Upper lobe of left lung (tissue), 6 donors: ENCODE measurements around the gene DENND4C. TPM values are rescaled to one million over a fixed set of nuclear protein-coding genes. Genes with fewer than 3 reads are reported as not detected.

Experiments
- ATAC-seq, 2 donors: fragments of 200-7000 bp; cut with Tn5 transposase; one replicate each; pipeline ENCODE4 v1.9.1; 2022; ENCODE audit warnings: mild to moderate bottlenecking in 2 of 2, moderate library complexity in 2 of 2; ENCODE audit not compliant: low FRiP score in 2 of 2
- DNase-seq, 2 donors: peaks; one replicate each; pipeline ENCODE4 v3.0.0-alpha.2; 2019 to 2020
- H3K27ac ChIP-seq, 4 donors: fragments of 200-600 bp; sonication (generic); one replicate each; pipeline ENCODE4 v1.5.1; 2016 to 2019
- H3K27me3 ChIP-seq, 4 donors: fragments of 200-600 bp; sonication (generic); one replicate each; pipeline ENCODE4 v1.5.1; 2017 to 2019
- H3K36me3 ChIP-seq, 4 donors: fragments of 200-600 bp; sonication (generic); one replicate each; pipeline ENCODE4 v1.5.1; 2016 to 2019
- H3K4me1 ChIP-seq, 4 donors: fragments of 200-600 bp; sonication (generic); one replicate each; pipeline ENCODE4 v1.5.1; 2018 to 2019
- H3K4me3 ChIP-seq, 4 donors: fragments of 200-600 bp; sonication (generic); one replicate each; pipeline ENCODE4 v1.5.1; 2017 to 2019; ENCODE audit warnings: mild to moderate bottlenecking in 2 of 4, moderate library complexity in 1 of 4
- H3K9me3 ChIP-seq, 4 donors: fragments of 200-600 bp; sonication (generic); one replicate each; pipeline ENCODE4 v1.5.1; 2018 to 2019
- CTCF ChIP-seq, 6 experiments: fragments of 450-650 bp in 4 of 6; fragments of 200-600 bp in 2 of 6; sonication (generic) in 2 of 6; IDR thresholded peaks; one replicate each; pipeline ENCODE4 v1.5.1; 2016 to 2019; ENCODE audit warnings: antibody characterized with exemption in 6 of 6
- EP300 ChIP-seq, 4 donors: sonication (generic); formaldehyde crosslinking; IDR thresholded peaks; one replicate each; pipeline ENCODE4 v1.5.1; 2017; ENCODE audit warnings: antibody characterized with exemption in 4 of 4, control low read depth in 2 of 4
- POLR2A ChIP-seq, 4 donors: fragments of 450-650 bp; IDR thresholded peaks; one replicate each; pipeline ENCODE4 v1.5.1; 2016 to 2017; ENCODE audit warnings: antibody characterized with exemption in 4 of 4, mild to moderate bottlenecking in 2 of 4
- POLR2AphosphoS5 ChIP-seq, 2 donors: sonication (generic); formaldehyde crosslinking; IDR thresholded peaks; one replicate each; pipeline ENCODE4 v1.5.1; 2017; ENCODE audit warnings: antibody characterized with exemption in 2 of 2
- WGBS, 2 donors: methylation state at CpG; one replicate each; pipeline ENCODE4 v1.1.5; 2017 to 2018; 5-methylcytosine and 5-hydroxymethylcytosine counted together
- total RNA-seq, 6 donors: library from RNA; depleted of rRNA in 4 of 6; stranded (reverse); fragments of >200 nt in 4 of 6; gene quantifications; one replicate each; pipeline versions ENCODE4 v1.1.0 to v1.2.1, GENCODE V29; 2016 to 2021
- donor health status: DM: no; HTN: no; CAD: no; lungs with moderate emphysema.
- donor health status: DM: no; HTN: yes; CAD: no; lungs with severe emphysema.

DENND4C gene
- total RNA-seq, 6 donors from 2014 or later: 66.1 to 181 (median 108) TPM

GRCh38 chr9:19199012-19199411 is 31.5 kb upstream of the DENND4C start:
- no peak for TF ChIP-seq CTCF (IDR thresholded peaks at IDR 0.05)
- no peak for TF ChIP-seq POLR2AphosphoS5 (IDR thresholded peaks at IDR 0.05)
- TF ChIP-seq POLR2A (IDR thresholded peaks at IDR 0.05): no peak
- TF ChIP-seq EP300 (IDR thresholded peaks at IDR 0.05): no peak
- no peak for ATAC-seq
- no peaks in the 10 kb centered on the region for H3K9me3 ChIP-seq
- H3K4me3 ChIP-seq: no peak overlapping the region
- H3K27ac ChIP-seq: peak overlapping the region in 1 of 4 donors; percentile 3
- WGBS, 2 donors: 90 to 91% methylated on average over 2 of the region's 2 CpGs
- no peaks in the 10 kb centered on the region for H3K36me3 ChIP-seq
- peaks cover 0 to 5% (median 1%) of the 10 kb centered on the region in 4 donors for H3K4me1 ChIP-seq
- no peak for DNase-seq
- H3K27me3 ChIP-seq: no peaks in the 10 kb centered on the region

DNA sequence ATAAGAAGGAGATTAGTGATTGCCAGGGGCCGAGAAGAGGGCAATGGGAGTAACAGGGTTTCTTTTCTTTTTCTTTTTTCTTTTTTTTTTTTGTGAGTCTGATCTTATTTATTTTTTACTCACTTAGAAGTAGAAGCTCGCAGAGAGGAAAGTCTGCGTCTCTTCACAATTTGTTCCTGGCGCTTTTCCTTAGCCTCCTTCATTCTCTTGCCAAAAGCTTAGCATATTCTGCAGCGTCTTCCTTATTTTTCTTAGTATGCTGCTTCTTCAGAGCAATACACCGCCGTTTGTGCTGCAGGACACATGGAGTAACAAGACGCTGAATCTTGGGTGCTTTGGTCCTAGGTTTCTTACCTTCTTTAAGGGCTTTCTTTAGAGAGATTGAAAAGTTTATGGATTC is 30.3 kb upstream of the DENND4C start:
- H3K27ac ChIP-seq: no peak overlapping the region

DNA sequence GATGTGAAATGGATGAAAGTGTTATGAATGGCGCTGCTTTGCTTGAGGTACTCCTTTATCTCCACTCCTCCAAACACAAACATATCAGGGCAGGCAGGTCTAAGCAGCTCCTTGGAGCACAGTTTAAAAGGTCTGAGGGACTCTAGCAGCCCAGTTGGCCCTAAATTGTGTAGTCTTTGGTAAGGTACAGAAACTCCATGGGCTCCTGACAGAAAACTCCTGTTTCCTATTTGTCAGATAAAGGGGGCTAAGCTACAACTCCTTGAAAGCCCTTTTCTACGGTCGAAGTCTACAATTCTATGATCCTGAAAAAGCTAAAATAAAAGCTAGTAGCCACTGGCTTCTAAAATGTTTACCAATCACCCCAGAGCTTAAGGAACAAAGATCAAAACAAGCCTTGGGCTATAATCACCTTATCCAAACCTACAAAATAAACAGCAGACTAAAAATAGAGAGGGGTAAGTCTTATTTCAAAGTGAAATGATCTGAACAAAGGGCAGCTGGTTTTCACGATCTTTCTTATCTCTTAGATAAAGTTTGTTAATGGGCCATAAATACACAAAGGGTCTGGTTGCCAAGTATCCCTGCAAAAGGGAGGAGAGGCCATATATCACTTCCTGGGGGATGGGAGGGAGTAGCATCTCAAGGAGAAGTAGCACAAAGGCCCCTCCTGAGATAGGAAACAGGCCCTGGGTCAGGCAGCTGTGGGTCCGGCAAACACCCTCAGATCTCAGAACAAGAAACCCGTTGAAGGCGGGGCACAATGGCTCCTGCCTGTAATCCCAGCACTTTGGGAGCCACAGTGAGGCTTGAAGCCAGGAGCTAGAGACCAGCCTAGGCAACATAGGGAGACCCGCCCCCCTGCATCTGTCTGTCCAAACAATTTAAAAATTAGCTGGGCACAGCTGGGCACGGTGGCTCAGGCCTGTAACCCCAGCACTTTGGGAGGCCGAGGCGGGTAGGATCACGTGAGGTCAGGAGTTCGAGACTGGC is 28.3 kb upstream of the DENND4C start:
- no peak for ATAC-seq
- DNase-seq: no peak
- WGBS, 2 donors: 71 to 73% methylated on average over 13 of the region's 13 CpGs

More for the DNA sequence above, 30.3 kb upstream of the DENND4C start:
- Histone ChIP-seq H3K4me3 (no peak overlapping the region), H3K27me3 (no peaks in the 10 kb centered on the region), H3K36me3 (no peaks in the 10 kb centered on the region), H3K9me3 (no peaks in the 10 kb centered on the region), H3K4me1 (peaks cover 0 to 5% (median 1%) of the 10 kb centered on the region in 4 donors)
- WGBS, 2 donors: 57 to 89% methylated on average over 7 to 8 of the region's 8 CpGs
- no peak for TF ChIP-seq EP300 (IDR thresholded peaks at IDR 0.05)
- TF ChIP-seq POLR2AphosphoS5 (IDR thresholded peaks at IDR 0.05): no peak
- no peak for TF ChIP-seq POLR2A (IDR thresholded peaks at IDR 0.05)
- no peak for TF ChIP-seq CTCF (IDR thresholded peaks at IDR 0.05)
- no peak for ATAC-seq
- no peak for DNase-seq

GRCh38 chr9:19203058-19203457 is 27.4 kb upstream of the DENND4C start:
- DNase-seq (no peak), ATAC-seq (no peak)
- Histone ChIP-seq H3K9me3 (no peaks in the 10 kb centered on the region), H3K36me3 (no peaks in the 10 kb centered on the region), H3K4me3 (no peak overlapping the region), H3K27me3 (no peaks in the 10 kb centered on the region), H3K27ac (no peak overlapping the region), H3K4me1 (peaks cover 0 to 5% (median 1%) of the 10 kb centered on the region in 4 donors)
- no peak for TF ChIP-seq POLR2A (IDR thresholded peaks at IDR 0.05)
- no peak for TF ChIP-seq EP300 (IDR thresholded peaks at IDR 0.05)
- no peak for TF ChIP-seq POLR2AphosphoS5 (IDR thresholded peaks at IDR 0.05)
- no peak for TF ChIP-seq CTCF (IDR thresholded peaks at IDR 0.05)
- WGBS, 2 donors: 76 to 98% methylated on average over 5 of the region's 5 CpGs

More for the DNA sequence above, 28.3 kb upstream of the DENND4C start:
- Histone ChIP-seq H3K4me3 (no peak overlapping the region), H3K27ac (no peak overlapping the region), H3K4me1 (peaks cover 0 to 5% (median 1%) of the 10 kb centered on the region in 4 donors), H3K27me3 (no peaks in the 10 kb centered on the region), H3K36me3 (no peaks in the 10 kb centered on the region), H3K9me3 (no peaks in the 10 kb centered on the region)
- no peak for TF ChIP-seq POLR2AphosphoS5 (IDR thresholded peaks at IDR 0.05)

GRCh38 chr9:19208653-19209052 is 21.8 kb upstream of the DENND4C start:
- no peaks in the 10 kb centered on the region for H3K27me3 ChIP-seq
- H3K4me3 ChIP-seq: no peak overlapping the region
- ATAC-seq (no peak), DNase-seq (no peak)
- no peak for TF ChIP-seq CTCF (IDR thresholded peaks at IDR 0.05)
- TF ChIP-seq POLR2AphosphoS5 (IDR thresholded peaks at IDR 0.05): no peak
- TF ChIP-seq EP300 (IDR thresholded peaks at IDR 0.05): no peak
- TF ChIP-seq POLR2A (IDR thresholded peaks at IDR 0.05): no peak
- no peaks in the 10 kb centered on the region for H3K36me3 ChIP-seq
- H3K27ac ChIP-seq: no peak overlapping the region
- H3K9me3 ChIP-seq: no peaks in the 10 kb centered on the region
- no peaks in the 10 kb centered on the region for H3K4me1 ChIP-seq
- 50 to 81% methylated on average over 1 of the region's 1 CpG for WGBS, 2 donors
